ENCODE results near the gene PTPRG.

The PTPRG gene

GRCh38 chr3:61774279-61774890 is 213.0 kb downstream of the PTPRG start:
- no peak for DNase-seq

GRCh38 chr3:61776390-61776789 is 215.0 kb downstream of the PTPRG start:
- DNase-seq, result no peak

GRCh38 chr3:61777483-61777882 is 216.1 kb downstream of the PTPRG start:
- DNase-seq, result no peak

GRCh38 chr3:61778095-61778494 is 216.7 kb downstream of the PTPRG start:
- DNase-seq, result no peak

GRCh38 chr3:61780016-61780415 is 218.6 kb downstream of the PTPRG start:
- DNase-seq, result no peak

- no peak for DNase-seq
These were observed 219.3 kb downstream of the PTPRG start for GRCh38 chr3:61780455-61781228.

- no peak for DNase-seq
These were observed 222.8 kb downstream of the PTPRG start for GRCh38 chr3:61783993-61784718.

GRCh38 chr3:61788623-61789507 is 227.5 kb downstream of the PTPRG start:
- DNase-seq, result no peak

- DNase-seq, result no peak
These were observed 228.5 kb downstream of the PTPRG start for GRCh38 chr3:61789861-61790260.

- no peak for DNase-seq
These were observed 229.0 kb downstream of the PTPRG start for GRCh38 chr3:61790411-61790810.

GRCh38 chr3:61793056-61793455 is 231.7 kb downstream of the PTPRG start:
- DNase-seq, result no peak

- DNase-seq, result no peak
These were observed 232.2 kb downstream of the PTPRG start for GRCh38 chr3:61793521-61793920.

GRCh38 chr3:61794341-61794740 is 233.0 kb downstream of the PTPRG start:
- DNase-seq, result no peak

- DNase-seq, result no peak
These were observed 233.6 kb downstream of the PTPRG start for GRCh38 chr3:61794961-61795360.

- DNase-seq, result no peak
These were observed 234.8 kb downstream of the PTPRG start for GRCh38 chr3:61796088-61796680.

GRCh38 chr3:61796911-61797310 is 235.5 kb downstream of the PTPRG start:
- no peak for DNase-seq

- DNase-seq, result no peak
These were observed 241.4 kb downstream of the PTPRG start for GRCh38 chr3:61802772-61803171.

- no peak for DNase-seq
These were observed 242.6 kb downstream of the PTPRG start for GRCh38 chr3:61803983-61804382.

- DNase-seq, result no peak
These were observed 243.4 kb downstream of the PTPRG start for GRCh38 chr3:61804782-61805181.

- no peak for DNase-seq
These were observed 244.2 kb downstream of the PTPRG start for GRCh38 chr3:61805510-61806080.

- no peak for DNase-seq
These were observed 245.4 kb downstream of the PTPRG start for GRCh38 chr3:61806810-61807209.

- no peak for DNase-seq
These were observed 246.5 kb downstream of the PTPRG start for GRCh38 chr3:61807865-61808276.

All from MV-4-11 (cell line).